Spleen (tissue), 7 donors: ENCODE results near the gene TRIOBP.

Experiments
- POLR2A ChIP-seq, 3 donors: fragments of 450-650 bp; IDR thresholded peaks; one replicate each; pipeline ENCODE4 v1.5.1; 2017; ENCODE audit warnings: antibody characterized with exemption in 3 of 3, mild to moderate bottlenecking in 1 of 3
- POLR2AphosphoS5 ChIP-seq, 3 donors: sonication (generic); formaldehyde crosslinking; IDR thresholded peaks; one replicate each; pipeline ENCODE4 v1.5.1; 2017; ENCODE audit warnings: antibody characterized with exemption in 3 of 3
- TF ChIP-seq, protein P1 (sequence below), 11 experiments: fragments of 200-600 bp in 7 of 11; fragments of 450-650 bp in 4 of 11; sonication (generic) in 4 of 11; IDR thresholded peaks in 8 of 11; conservative IDR thresholded peaks in 3 of 11; 1 replicate in 7 of 11; 2 replicates in 4 of 11; pipeline versions ENCODE4 v1.4.0 to v1.8.0; 2016 to 2021; ENCODE audit warnings: antibody characterized with exemption in 11 of 11, inconsistent platforms in 4 of 11, mild to moderate bottlenecking in 1 of 11
- donor health status: DM: no; HTN: no; CAD: no; lungs with moderate emphysema.
- donor health status: DM: no; HTN: no; CAD: no.
- donor health status: DM: no; HTN: no; CAD: no.

DNA sequence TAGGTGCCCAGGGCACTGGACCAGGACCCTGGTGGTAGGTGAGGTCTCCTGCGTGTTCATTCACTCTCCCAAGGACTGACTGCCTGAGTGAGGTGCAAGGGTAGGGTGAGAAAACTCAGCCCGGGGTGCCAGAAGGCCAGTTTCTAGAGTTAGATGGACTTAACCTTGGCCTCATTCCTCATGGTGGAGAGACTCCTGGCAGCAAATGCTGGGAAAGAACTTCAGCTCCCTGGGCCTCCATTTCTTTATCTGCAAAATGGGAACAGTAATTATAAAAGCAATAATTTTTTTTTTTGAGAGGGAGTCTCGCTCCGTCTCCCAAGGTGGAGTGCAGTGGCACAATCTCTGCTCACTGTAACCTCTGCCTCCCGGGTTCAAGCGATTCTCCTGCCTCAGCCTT, 47.7 kb downstream of the TRIOBP start:
- TF ChIP-seq, protein P1, sequence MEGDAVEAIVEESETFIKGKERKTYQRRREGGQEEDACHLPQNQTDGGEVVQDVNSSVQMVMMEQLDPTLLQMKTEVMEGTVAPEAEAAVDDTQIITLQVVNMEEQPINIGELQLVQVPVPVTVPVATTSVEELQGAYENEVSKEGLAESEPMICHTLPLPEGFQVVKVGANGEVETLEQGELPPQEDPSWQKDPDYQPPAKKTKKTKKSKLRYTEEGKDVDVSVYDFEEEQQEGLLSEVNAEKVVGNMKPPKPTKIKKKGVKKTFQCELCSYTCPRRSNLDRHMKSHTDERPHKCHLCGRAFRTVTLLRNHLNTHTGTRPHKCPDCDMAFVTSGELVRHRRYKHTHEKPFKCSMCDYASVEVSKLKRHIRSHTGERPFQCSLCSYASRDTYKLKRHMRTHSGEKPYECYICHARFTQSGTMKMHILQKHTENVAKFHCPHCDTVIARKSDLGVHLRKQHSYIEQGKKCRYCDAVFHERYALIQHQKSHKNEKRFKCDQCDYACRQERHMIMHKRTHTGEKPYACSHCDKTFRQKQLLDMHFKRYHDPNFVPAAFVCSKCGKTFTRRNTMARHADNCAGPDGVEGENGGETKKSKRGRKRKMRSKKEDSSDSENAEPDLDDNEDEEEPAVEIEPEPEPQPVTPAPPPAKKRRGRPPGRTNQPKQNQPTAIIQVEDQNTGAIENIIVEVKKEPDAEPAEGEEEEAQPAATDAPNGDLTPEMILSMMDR (IDR thresholded peaks at IDR 0.05 in 8 of 11, conservative IDR thresholded peaks at IDR 0.05 in 3 of 11): no peak
- TF ChIP-seq POLR2A (IDR thresholded peaks at IDR 0.05) (no peak), POLR2AphosphoS5 (IDR thresholded peaks at IDR 0.05) (no peak)
